DMS153 treated with DMSO at 0.1 percent for 48 hours (cell line): ENCODE data around the gene TMEM127.
A peak's percentile ranks its signal among the peaks of the same experiment; 100 is the strongest.
"Not testable (repeated sequence)": the region's sequence is repeated elsewhere in the genome, so short reads cannot be mapped to it uniquely, and the experiment has no call there.

Experiments used
- DNase-seq: peaks from one replicate; lab custom pipeline; 2025; ENCODE audit not compliant: unreplicated experiment; lab: John Stamatoyannopoulos, UW

The TMEM127 gene, protein sequence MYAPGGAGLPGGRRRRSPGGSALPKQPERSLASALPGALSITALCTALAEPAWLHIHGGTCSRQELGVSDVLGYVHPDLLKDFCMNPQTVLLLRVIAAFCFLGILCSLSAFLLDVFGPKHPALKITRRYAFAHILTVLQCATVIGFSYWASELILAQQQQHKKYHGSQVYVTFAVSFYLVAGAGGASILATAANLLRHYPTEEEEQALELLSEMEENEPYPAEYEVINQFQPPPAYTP

DNA sequence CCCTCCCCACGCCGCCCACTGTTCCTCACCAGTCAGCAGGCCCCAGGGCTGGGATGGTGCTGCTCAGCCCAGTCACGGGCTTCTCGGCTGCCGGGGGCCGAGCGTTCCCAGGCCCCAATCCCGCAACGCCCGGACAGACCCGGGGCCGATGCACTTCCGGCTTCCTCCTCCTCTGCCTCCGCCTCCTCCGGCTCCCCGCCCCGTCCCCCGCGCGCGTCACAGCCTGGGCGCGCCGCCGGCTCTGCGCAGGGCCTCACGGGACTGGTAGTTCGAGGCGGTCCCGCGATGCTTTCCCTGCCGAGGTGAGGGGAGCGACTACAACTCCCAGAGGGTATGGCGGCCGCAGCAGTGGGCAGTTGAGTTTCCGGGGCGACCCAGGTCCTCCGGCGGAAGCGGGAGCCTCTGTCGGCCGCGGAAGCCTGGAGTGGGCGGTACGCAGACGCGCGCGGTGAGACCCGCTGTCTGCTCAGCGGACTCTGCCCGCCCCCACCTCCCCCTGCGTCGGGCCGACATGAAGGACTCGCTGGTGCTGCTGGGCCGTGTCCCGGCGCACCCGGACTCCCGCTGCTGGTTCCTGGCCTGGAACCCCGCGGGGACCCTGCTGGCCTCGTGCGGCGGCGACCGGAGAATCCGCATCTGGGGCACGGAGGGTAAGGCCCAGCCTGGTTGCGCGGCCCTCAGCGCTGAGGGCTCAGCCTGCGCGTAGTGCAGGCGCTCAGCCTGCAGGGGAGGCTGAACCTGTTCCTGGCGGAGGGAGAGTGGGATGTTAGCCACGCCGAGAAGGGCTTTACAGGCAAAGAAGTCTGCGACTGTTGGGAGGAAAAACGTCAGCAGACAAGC lies at the start of gene TMEM127, which contains the start of gene CIAO1:
TSS of gene TMEM127 (minus strand) at position 158 of the 840 bp plus-strand sequence. CDS start 616 bp downstream, outside the sequence.
TSS of gene CIAO1 (plus strand) at position 386 of the 840 bp plus-strand sequence. CDS start at position 512, 126 bp downstream.
- peak; percentile 96 for DNase-seq

DNA sequence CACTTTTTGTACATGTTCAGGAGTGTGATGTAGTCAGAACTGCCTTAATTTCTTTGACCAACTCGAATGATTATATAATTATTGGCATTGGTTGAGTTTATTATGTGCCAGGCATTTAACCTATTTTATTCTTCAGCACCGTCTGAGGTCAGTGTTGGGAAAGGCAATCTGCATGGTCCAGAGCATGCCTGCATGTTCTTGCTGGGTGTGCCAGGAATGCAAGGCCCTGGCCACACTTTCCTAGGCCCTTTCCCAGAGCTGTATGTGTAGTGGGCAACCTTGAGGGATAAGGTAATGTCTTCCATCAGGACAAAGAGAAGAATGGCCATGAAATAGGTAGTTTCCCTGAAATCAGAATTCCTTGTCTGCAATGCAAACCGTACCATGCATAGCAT lies 49.2 kb upstream of the TMEM127 start:
- DNase-seq = no peak

DNA sequence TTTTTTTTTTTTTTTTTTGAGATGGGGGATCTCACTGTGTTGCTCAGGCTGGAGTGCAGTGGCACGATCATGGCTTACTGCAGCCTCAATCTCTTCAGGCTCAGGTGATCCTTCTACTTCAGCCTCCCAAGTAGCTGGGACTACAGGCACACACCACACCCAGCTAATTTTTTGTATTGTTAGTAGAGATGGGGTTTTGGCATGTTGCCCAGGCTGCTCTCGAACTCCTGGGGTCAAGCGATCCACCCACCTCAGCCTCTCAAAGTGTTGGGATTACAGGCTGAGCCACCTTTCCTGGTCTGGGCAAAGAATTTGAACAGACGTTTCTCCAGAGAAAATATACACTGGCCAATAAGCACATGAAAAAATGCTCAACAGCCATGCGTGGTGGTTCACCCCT lies 42.5 kb upstream of the TMEM127 start:
- no peak for DNase-seq

DNA sequence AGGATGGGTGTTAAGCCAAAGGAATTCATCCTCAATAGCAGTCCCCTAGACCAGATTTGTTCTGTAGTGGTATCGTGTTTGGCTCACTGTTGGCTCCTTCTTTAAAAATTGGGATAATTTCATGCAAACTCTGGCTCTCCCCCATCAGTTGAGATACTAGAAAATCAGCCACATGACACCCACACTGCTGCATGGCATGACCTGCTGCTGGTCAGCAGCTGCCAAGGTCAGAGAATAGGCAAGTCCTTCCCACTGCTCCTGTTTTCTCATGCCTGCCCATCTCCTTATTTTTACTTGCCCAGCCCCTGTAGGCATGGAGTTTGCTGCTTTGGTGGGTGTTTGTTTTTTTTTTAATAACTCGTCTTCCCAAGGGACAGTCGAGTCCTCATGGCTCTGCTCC lies 40.6 kb upstream of the TMEM127 start:
- no peak for DNase-seq

DNA sequence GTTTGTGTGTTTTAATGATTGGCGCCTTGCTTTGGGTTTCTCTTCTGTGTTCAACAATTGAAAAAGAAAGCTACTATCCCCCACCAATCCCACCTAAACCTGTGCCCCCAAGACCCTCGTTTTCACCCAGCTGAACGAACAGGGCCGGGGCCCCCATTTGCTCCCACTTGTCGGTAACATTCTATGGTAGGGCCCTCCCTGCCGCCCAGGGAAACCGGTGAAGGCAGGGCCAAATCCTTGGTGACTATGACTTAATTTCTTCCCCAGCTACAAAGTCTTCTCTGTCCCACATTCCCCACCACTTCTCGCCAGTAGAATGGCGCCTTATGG lies 40.1 kb upstream of the TMEM127 start:
- no peak for DNase-seq

DNA sequence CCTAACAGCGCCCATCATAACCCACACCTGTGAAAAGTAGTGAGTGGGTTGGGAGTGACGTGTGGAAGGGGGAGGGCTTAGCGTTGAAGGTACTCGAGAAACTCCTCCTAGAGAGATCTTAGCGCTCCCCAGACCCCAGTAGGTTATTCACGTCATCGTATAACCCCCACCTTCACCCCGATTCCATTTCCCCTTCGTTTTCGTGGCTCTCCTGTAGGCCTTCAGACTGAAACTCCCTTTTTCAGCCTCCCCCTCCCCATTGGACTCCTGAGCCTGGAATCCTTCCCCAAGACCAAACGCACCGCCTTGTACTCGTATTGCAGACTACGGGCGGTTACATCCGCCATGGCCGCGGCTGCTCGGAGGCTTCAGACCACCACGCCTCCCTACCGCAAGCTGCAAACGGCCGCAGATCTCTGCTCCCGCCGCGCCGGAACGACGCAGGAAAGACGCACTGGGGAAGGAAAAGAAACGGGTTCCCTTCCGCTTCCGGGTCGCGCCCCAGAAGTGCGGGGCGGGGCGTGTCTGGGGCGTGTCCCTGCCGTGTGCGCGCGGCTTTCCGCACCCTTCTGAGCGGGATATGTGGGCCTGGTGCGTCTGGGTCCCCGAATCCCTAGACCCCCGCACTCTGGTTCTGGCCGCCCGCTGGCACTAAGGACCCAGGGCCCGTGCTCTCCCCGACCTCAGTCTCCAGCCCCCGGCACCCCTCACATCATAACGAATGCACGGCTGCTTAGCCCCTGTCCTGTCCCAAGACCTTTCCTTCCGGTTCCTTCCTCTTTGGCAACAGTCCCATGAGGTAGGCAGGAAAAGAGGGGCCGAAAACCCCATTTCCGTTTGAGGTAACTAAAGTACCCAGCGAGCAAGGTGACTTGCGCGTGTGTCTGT lies 39.5 kb upstream of the TMEM127 start, which contains the start of gene SNRNP200:
TSS of gene SNRNP200 (minus strand) at position 456 of the 888 bp plus-strand sequence. CDS start at position 347, 109 bp downstream.
- DNase-seq = peak; percentile 72

DNA sequence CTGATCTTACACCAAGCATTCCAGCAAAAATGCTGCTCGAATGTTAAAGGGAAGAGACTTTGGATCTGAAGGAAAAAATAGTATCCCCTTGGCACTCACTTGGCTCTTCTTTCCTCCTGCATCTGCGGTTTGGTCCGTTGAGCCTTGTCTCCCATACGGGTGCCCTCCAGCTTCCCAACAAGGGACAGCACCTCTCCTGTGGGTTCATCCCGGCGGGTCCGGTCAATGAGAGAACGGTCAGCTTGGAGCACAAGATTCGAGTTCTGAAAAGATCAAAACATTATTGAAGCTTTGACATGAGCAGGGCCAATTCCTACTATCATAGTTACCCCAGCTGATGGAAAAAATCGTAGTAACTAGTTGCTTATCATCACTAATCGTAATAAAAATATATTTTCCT lies 38.8 kb upstream of the TMEM127 start:
- DNase-seq = no peak

DNA sequence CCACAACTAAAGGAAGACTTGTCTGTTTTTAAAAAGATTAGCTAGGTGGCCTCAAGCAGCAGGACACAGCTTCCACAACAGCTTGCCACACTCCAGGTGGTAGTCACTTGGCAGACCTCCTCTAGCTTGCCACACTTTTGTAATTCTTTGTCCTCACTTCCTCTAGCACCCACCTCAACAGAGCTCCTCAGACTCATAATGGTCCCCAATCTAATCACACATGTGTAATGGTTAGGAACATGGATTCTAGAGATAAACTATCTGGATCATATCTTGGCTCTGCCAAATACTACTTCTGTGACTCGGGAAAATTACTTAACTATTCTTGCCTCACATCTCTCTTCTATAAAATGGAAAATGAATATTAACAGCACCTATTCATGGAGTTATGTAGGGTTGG lies 36.1 kb upstream of the TMEM127 start:
- no peak for DNase-seq

DNA sequence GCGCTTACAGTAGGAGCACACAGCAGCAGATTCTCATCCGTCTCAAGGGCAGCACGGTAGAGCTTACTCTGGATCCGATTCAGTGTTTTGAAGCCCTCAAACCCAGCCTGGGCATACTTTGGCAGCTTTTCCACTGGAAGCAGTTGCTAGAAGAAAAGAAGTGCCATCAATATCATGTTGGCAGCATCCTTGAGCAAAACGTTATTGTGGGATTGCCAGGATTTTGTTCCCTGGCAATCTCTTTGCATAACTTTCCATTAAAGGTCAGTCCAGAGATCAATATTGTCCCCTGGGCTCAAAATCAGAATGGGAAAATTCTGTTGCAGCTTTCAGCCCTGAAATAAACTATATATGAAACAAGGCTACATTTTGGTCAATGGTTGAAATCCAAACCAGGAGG lies 31.1 kb upstream of the TMEM127 start:
- DNase-seq = no peak

DNA sequence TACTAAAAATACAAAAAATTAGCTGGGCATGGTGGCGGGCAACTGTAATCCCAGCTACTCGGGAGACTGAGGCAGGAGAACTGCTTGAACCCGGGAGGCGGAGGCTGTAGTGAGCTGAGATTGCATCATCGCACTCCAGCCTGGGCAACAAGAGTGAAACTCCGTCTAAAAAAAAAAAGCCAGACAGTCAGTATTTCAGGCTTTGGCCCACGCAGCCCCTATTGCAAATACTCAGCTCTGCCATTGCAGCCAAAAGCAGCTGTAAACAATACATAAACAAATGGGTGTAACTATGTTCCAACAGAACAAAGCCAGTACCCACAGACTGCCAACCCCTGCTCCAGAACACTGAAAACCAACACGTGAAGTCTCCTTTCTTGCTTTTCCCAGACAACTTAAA lies 28.5 kb upstream of the TMEM127 start:
- DNase-seq = not testable (repeated sequence)

DNA sequence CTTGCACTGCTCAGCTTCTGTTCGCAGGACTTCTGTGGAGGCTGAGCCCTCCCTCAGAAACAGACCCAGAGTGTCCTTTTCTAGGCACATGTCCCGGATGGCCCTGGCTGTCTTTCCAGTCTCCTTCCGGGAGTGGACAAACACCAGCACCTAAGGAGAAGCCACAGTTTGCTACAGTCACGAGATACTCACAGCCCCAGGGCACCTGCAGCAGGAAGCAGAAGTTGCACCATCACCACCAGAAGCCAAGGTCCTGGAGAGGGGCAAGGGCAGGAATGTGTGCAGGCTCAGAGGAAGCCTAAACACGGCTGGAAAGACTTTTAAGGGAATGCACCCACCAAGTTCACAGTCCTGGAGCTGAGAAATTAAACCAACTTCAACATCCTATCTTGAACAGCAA lies 26.0 kb upstream of the TMEM127 start:
- DNase-seq = no peak

DNA sequence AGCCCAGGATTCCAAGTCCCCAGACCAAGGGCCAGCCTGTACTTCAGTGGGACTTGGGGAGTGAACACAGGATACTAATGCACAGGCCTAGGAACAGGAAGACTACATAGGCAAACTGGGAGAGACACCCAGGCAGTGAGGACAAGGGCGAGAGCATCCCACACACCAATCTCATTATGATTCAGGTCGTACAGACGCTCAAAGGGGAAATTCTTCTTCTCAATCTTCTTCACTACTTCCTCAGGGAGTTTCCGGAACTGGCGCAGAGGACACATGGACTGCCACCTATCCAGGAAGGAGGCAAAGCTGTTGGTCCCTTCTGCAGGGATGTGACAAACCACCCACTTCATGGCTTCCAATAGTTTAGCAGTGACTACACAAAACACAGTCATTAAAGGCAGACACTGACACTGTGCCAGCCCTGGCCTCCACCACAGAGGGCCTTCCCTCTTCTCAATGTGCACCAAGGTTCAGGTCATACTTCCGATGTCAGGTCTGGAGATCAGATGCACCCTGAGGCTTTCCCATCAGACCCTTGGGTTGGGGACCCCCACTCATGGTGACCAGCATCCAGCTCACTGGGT lies 21.6 kb upstream of the TMEM127 start:
- no peak for DNase-seq

DNA sequence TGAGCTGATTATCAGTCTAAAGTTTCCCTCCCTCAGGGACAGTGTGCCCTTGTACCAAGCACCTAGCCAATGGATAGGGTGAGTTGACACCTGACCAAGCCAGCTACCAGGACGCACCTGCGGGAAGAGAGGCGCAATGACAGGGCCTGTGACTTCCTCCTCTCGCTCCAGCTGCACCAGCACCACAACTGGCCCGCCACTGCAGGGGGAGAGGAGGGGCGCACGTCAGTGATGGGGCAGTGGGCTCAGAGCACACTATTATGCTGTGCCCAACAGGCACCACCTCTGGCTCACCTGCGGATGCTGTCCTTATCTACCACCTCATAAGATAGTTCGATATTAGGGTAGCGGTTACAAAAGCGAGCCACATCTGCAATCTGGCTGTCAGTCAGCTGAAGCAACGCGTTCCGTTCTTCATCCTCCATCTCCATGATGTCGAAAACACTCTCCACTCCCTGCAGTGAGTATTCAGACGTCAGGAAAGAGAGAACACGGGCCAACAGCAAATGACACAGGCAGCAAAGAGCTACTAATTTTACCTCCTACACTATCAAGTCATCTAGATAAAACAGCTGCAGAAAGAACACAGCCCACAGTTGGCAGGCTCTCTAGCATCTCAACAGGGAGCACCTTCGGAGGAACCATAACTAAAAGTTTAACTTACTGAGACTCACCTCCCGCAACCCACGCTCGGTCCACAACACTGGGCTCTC lies 11.1 kb upstream of the TMEM127 start:
- no peak for DNase-seq

DNA sequence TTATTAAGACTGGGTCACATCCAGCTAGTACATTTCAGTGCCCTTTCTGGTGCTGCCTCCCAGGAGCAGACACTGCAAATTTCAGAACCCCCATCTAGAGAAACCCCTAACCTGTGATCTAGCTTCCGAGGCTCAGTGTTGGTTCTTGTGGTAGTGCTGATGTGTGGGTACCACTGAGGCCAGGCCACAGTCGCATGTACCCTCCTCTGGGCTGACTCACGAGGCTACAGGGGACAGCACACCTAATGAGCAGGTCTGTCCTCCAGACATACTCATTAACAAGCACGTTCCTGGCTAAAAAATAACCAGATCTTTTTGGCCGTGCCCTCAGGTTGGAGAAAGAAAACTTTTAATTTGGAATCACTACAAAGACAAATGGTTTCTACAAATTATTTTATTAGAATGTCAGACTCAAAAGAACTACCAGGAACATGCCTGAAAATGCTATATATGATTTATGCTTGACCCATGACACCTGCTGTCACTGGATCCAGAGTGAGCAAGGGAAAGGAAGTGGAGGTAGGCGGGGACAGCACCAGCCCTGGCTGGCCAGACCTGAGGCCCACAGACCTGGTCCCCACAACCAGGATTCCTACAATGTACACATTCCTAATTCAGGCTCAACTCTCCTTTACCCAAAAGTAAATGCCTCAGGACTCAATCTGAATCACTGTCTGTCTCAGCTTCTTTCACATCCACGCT lies 8.7 kb upstream of the TMEM127 start:
- no peak for DNase-seq

DNA sequence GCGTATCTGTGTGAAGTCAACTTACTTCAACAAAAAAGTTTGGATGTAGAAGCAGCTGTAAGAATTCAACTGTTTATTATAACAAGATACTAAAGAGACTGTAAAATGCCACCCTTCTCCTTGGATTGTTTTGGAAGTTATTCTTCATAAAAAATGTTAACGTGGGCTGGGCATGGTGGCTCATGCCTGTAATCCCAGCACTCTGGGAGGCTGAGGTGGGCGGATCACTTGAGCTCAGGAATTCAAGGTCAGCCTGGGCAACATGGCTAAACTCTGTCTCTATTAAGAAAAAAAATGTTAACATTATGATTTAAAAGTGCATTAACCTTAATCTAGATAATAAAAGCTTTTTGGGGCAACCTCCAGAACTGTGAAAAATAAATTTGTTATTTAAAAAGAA lies 8.0 kb upstream of the TMEM127 start:
- no peak for DNase-seq

DNA sequence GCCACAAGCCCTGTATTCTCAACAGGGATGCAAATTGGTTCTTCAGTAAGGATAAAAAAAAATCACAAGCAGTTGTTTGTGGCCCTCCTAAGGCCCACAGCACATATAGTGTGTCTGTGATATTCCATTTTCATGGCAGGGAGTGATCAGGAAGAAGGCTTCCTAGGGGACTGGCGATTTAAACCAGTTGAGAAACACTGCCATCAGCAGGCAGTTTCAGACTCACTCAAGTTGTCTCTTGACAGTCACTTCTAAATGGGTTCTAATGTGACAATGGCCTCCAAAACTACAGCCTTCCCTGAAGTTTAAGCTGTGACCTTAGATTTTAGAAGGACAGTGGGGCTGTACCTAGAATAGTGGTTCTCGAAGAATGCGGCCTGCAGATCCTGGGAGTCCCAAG lies 6.2 kb upstream of the TMEM127 start:
- DNase-seq = no peak

DNA sequence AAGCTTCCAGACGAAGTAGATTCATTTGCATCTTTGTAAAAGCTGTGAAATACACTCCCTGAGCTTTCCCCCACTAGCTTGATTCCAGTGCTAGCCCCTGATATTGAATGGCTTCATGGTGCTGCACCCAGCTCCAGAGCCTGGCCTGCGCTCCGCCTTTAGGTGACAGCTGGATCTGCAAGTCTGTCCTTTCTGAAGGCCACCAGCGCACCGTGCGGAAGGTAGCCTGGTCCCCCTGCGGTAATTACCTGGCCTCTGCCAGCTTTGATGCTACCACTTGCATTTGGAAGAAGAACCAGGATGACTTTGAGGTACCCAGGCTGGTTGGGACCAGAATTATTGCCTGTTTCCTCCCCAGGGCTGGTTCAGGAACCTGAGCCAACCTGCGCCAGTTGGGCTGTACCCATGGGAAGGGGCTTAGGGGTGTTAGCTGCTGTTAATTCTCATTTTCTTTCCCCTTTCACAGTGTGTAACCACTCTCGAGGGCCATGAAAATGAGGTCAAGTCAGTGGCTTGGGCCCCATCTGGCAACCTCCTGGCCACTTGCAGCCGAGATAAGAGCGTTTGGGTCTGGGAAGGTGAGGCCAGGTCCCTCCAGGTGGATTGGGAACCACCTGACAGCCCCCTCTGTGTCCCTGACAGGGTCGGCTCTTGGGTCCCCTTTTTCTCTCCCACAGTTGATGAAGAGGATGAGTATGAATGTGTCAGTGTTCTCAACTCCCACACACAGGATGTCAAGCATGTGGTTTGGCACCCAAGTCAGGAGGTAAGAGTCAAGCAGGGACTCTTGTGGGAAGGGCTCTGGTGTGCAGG lies 1.6 kb upstream of the TMEM127 start:
- DNase-seq = no peak

DNA sequence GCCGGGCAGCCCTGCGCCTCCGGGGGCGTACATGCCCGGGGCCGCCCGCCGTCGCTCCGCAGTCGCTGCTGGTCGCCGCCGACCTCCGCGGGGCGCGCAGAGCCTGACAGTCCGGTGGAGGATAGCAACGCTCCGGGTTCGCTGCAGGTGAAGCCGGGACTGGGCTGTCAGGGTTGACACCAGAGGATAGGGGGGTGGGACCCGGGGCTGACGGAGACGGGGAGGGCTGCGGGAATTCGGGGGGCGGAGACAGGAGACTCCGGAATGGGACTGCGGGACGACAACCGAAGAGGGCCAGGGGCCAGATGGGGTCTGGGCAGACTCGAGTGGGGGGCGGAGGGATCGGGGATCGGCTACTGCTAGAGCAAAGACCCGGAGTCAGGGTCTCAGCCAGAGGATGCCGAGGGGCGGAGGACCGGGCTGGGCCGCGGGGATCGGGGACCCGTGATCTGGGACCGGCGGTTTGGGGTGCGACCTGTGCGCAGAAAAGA lies 403 bp downstream of the TMEM127 start:
- DNase-seq = no peak
